ENCODE measurements around the gene HCN2. TPM values are rescaled to one million over a fixed set of nuclear protein-coding genes. Genes with fewer than 3 reads are reported as not detected.

Gene HCN2
- total RNA-seq (2014; rRNA removed; shearing (Covaris generic)): 1.1 and 1.2 TPM in 2 replicates
- 5.1 and 5.8 TPM in 2 replicates for polyA plus RNA-seq (2015; cell fraction: cytosol; rRNA removed)
- 2.1 and 2.3 TPM in 2 replicates for polyA plus RNA-seq (2015; cell fraction: nucleus; rRNA removed)

GRCh38 chr19:589693-590395, at the start of gene HCN2:
Gene HCN2, plus strand, starts transcription at chr19:589881. Its CDS starts 65 bp downstream, at chr19:589946.
- no peak for DNase-seq (ENCODE audit: low read depth, low spot score)
- in situ Hi-C loops (cut with HindIII; ENCODE audit: low pct_unique_long_range_greater_than_20kb, low sequenced_read_pairs): no loop called here

- in situ Hi-C loops (cut with HindIII; ENCODE audit: low pct_unique_long_range_greater_than_20kb, low sequenced_read_pairs): no loop called here
- no peak for DNase-seq (ENCODE audit: low read depth, low spot score)
These were observed 48.6 kb upstream of the HCN2 start for GRCh38 chr19:540867-541637.

GRCh38 chr19:541699-542098, 48.0 kb upstream of the HCN2 start:
- in situ Hi-C loops (cut with HindIII; ENCODE audit: low pct_unique_long_range_greater_than_20kb, low sequenced_read_pairs): no loop called here
- no peak for DNase-seq (ENCODE audit: low read depth, low spot score)

- in situ Hi-C loops (cut with HindIII; ENCODE audit: low pct_unique_long_range_greater_than_20kb, low sequenced_read_pairs): no loop called here
- no peak for DNase-seq (ENCODE audit: low read depth, low spot score)
These were observed 47.4 kb upstream of the HCN2 start for GRCh38 chr19:542173-542866.

GRCh38 chr19:543910-544608, 45.6 kb upstream of the HCN2 start, which contains the start of gene GZMM:
Gene GZMM, plus strand, starts transcription at chr19:544053. Its CDS starts 19 bp downstream, at chr19:544072.
- DNase-seq (ENCODE audit: low read depth, low spot score): no peak

GRCh38 chr19:547117-547516, 42.6 kb upstream of the HCN2 start:
- DNase-seq (ENCODE audit: low read depth, low spot score): no peak
- in situ Hi-C loops (cut with HindIII; ENCODE audit: low pct_unique_long_range_greater_than_20kb, low sequenced_read_pairs): no loop called here

More at GRCh38 chr19:543910-544608, 45.6 kb upstream of the HCN2 start, which contains the start of gene GZMM:
- in situ Hi-C loops (cut with HindIII; ENCODE audit: low pct_unique_long_range_greater_than_20kb, low sequenced_read_pairs): no loop called here

- in situ Hi-C loops (cut with HindIII; ENCODE audit: low pct_unique_long_range_greater_than_20kb, low sequenced_read_pairs): no loop called here
- no peak for DNase-seq (ENCODE audit: low read depth, low spot score)
These were observed 41.6 kb upstream of the HCN2 start for GRCh38 chr19:547836-548720.

- in situ Hi-C loops (cut with HindIII; ENCODE audit: low pct_unique_long_range_greater_than_20kb, low sequenced_read_pairs): no loop called here
- DNase-seq (ENCODE audit: low read depth, low spot score): no peak
These were observed 40.5 kb upstream of the HCN2 start for GRCh38 chr19:548886-549830.

- in situ Hi-C loops (cut with HindIII; ENCODE audit: low pct_unique_long_range_greater_than_20kb, low sequenced_read_pairs): no loop called here
- no peak for DNase-seq (ENCODE audit: low read depth, low spot score)
These were observed 34.9 kb upstream of the HCN2 start for GRCh38 chr19:554817-555216.

GRCh38 chr19:555474-555808, 34.2 kb upstream of the HCN2 start:
- in situ Hi-C loops (cut with HindIII; ENCODE audit: low pct_unique_long_range_greater_than_20kb, low sequenced_read_pairs): no loop called here
- DNase-seq (ENCODE audit: low read depth, low spot score): no peak

GRCh38 chr19:556611-557382, 32.9 kb upstream of the HCN2 start:
- no peak for DNase-seq (ENCODE audit: low read depth, low spot score)
- in situ Hi-C loops (cut with HindIII; ENCODE audit: low pct_unique_long_range_greater_than_20kb, low sequenced_read_pairs): no loop called here

- in situ Hi-C loops (cut with HindIII; ENCODE audit: low pct_unique_long_range_greater_than_20kb, low sequenced_read_pairs): no loop called here
- no peak for DNase-seq (ENCODE audit: low read depth, low spot score)
These were observed 30.8 kb upstream of the HCN2 start for GRCh38 chr19:558770-559439.

GRCh38 chr19:560121-560520, 29.6 kb upstream of the HCN2 start:
- DNase-seq (ENCODE audit: low read depth, low spot score): no peak

GRCh38 chr19:566403-566802, 23.3 kb upstream of the HCN2 start:
- in situ Hi-C loops (cut with HindIII; ENCODE audit: low pct_unique_long_range_greater_than_20kb, low sequenced_read_pairs): no loop called here

More at GRCh38 chr19:560121-560520, 29.6 kb upstream of the HCN2 start:
- in situ Hi-C loops (cut with HindIII; ENCODE audit: low pct_unique_long_range_greater_than_20kb, low sequenced_read_pairs): no loop called here

GRCh38 chr19:566844-567243, 22.8 kb upstream of the HCN2 start:
- in situ Hi-C loops (cut with HindIII; ENCODE audit: low pct_unique_long_range_greater_than_20kb, low sequenced_read_pairs): no loop called here

More at GRCh38 chr19:566403-566802, 23.3 kb upstream of the HCN2 start:
- no peak for DNase-seq (ENCODE audit: low read depth, low spot score)

More at GRCh38 chr19:566844-567243, 22.8 kb upstream of the HCN2 start:
- DNase-seq (ENCODE audit: low read depth, low spot score): no peak
